Measurements from ENCODE around the gene LAD1.

Gene LAD1

GRCh38 chr1:201346337-201346939 is 52.7 kb downstream of the LAD1 start:
- DNase-seq, result no peak

- DNase-seq, result no peak
Observed at GRCh38 chr1:201345081-201345355, 54.1 kb downstream of the LAD1 start.

DNA sequence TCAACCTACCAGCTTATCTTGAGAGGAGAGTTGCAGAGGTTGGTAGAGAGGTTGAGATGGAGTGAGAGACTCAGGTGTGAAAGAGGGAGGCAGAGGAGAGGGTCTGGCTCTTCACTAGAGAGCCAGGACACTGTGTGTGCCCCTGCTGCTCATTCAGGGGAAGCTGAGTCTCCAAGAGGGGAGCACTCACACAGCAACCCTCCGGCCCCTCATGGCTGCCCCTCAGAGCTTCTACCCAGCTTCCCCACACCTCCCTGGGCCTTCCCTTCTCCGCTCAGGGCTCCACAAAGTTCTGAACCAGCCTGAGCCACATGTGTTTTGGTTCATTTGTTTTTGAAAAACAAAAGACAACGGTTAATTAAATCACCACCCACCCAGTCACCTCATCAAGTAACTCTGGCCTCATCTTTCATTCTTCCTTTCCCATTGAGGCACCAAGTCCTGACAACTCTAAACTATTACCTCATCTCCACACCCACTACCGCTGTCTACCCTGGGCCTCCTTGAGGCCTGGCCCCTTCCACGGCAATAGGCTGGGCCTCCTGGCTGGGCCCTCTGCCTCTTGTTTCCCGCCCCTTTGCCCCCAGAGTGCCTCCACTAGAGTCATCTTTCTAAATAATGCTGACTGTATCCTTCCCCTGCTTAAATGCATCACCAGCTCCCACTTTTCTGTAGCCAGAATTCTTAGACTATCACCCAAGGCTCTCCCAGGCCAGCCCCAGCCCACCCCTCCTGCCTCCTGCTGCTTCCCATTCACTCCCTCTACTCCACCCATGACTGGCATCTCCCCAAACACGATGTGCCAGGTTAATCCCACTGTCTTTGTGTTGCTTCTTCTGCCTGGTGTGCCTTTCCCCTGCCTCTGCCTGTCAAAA is 54.7 kb downstream of the LAD1 start:
- no peak for DNase-seq

DNA sequence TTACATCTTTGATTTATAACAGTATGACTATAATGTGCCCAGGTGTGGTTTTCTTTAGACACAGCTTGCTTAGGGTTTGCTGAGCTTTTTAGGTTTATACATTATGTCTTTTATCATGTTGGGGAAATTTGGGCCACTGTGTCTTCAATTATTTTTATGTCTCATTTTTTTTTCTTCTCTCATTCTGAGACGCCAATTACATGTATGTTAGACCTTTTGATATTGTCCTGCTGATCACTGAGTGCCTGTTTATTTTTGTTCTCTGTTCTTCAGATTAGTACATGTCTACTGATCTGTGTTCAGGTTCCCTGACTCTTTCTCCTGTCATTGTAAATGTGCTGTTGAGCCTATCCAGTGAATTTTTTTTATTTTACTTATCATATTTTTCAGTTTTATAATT is 57.7 kb downstream of the LAD1 start:
- no peak for DNase-seq

GRCh38 chr1:201336711-201337450 is 62.2 kb downstream of the LAD1 start:
- DNase-seq, result no peak

DNA sequence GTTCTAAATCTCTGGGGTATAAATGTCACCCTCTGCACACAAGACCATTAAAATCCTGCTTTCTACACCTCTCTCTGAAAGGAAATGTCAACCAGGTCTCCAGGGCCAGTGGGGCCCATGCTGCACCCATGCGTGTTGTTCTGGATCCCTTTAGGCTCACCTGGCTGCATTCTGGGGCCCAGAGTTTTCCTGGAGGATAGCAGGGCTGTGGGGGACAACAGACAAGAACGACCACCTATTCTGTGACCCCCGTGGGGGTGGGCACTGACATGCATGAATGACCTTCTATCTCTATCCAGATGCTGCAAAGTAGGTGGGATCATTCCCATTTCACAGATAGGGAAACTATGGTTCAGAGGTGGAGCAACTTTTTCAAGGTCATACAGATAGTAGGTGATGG is 63.2 kb downstream of the LAD1 start:
- no peak for DNase-seq

- no peak for DNase-seq
Observed at GRCh38 chr1:201335174-201335870, 63.8 kb downstream of the LAD1 start.

GRCh38 chr1:201334325-201335173 is 64.6 kb downstream of the LAD1 start:
- DNase-seq, result no peak

- no peak for DNase-seq
Observed at GRCh38 chr1:201332616-201333335, 66.3 kb downstream of the LAD1 start.

DNA sequence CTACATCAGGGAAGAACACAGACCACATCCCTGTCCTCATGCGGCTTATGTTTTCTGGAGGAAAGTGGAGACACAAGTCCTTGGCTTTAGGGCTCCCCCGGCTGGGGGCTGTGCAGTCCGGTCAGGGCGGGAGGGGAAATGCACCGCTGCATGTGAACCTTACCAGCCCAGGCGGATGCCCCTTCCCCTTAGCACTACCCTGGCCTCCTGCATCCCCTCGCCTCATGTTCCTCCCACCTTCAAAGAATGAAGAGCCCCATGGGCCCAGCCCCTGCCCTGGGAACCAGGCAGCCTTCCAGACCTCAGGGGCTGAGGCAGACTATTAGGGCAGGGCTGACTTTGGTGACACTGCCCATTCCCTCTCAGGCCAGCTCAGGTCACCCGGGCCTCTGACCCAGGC is 67.1 kb downstream of the LAD1 start:
- DNase-seq, result no peak

DNA sequence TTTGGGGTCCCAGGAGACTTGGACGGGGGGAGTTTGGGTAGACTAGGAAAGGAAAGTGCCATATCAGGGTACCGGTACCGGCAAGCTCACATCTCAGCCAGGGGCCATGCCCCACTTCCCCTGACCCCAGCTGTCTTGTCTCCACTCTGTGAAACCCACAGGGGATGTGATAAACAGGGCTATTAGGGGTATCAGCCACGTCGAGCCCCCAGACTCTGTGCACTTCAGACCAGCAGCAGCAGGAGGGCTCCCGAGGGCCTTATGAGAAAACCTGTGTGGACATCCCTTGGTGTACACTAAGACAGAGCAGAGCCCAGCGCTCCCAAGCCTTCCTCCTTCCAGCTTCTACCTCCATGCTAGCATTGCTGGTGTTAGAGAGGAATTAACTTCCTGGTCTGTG is 68.0 kb downstream of the LAD1 start:
- no peak for DNase-seq
